Stimulated activated CD8-positive, alpha-beta memory T cell treated with anti-CD3 and anti-CD28 coated beads, Interleukin-15, amount 100 ng/mL, for 4 hours (primary cell): ENCODE data around the gene TFB1M.
"Not testable (repeated sequence)": the region's sequence is repeated elsewhere in the genome, so short reads cannot be mapped to it uniquely, and the experiment has no call there.

Experiments
- DNase-seq, 2 donors: peaks; one replicate each; pipeline ENCODE4 v3.0.0-alpha.2; 2020; ENCODE audit warnings: low read depth in 2 of 2

The TFB1M gene

DNA sequence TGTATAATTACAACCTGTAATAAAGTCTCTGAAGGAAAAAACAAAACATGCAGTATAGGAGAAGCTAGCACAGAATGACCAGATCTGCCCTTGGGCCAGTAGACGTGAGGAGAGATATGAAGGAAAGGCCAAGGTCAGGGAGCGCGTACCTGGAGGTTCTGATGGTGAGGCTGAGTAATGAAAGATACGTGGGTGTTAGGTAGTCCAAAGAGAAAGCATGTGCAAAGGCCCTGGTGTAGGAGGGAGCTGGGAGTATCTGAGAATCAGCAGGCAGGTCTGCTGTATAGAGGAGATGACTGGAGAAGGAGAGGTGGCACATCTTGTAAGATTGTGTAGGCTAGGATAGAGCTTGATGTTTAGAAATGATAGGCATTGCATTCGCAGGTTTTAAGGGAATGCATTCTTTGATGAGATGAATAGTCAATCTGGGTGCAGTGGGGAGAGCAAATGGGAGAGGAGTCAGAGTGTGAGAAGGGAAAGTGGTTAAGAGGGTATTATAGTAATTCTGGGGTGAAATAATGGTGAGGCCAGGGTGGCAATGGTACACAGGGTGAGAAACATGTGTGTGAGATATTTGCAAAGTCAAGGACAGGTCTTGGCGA, 15.9 kb upstream of the TFB1M start:
- DNase-seq: no peak

DNA sequence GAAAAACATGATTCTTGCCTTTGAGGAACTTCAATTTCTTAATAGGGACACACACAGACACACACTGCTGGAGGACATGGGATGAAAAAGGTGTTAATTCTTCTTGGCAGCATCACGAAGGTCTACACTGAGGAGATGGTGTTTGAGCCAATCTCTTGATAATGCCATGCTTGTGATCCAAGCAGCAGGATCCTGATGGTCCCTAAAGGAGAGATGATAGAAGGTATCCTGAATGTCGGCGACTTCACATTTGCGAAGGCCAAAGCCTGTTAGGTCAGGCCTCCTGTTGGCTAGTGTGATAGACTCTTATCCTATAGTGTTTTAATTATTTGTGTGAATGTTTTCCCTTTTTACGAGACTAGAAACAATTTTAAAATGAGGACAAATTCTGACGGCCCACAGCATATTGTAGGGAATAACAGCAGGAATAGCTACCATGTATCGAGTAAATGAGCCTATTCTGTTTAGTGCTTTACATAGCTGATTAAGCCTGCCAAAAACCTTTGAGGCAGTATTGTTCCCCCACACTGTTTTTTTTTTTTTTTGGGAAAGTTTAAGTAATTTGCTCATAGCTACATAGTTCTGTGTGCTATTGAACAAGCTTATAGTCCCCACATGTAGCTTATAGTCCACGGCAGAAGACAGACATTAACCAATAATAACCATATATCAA, 15.3 kb upstream of the TFB1M start:
- DNase-seq: no peak

DNA sequence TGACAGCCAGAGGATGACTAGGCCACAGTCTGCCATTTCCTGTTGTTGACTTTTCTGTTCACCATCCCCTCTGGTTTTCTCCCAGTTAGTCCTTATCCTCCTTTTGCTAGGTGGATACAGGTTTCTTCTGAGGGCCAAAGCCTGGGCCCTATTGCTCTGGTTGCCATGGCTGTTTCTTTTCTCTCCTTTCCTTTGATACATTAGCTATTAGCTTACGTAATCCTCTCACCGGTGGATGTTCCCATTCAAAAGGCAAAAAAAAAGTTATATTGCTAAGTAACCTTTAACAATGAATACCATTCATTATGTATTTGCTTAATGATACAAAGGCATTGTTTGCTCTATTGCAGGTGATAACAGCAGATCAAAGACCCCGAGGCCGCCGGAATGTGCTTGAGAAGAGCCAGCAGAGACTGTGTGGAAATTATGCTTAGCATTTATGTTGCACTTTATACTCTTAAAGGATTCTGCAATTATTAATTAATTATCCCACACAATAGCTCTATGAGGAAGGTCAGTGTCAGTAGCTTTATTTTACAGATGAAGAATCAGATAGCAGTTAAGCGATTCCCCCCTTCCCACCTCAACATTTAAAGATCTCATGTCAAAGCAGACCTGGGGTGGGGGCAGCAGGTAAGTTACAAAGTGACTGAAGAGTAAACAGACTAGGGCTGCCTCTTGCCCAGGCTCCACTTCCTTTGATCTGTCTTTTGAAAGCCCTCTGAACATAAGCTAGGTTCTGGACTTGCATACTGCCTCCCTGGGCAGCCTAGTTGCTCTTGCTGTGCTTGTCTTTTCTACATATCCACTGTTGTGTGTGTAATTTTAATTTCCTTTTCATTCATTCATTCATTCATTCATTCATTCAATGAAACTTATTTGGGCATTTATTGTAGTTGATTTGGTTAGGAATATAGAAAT, 14.5 kb upstream of the TFB1M start:
- DNase-seq: no peak

DNA sequence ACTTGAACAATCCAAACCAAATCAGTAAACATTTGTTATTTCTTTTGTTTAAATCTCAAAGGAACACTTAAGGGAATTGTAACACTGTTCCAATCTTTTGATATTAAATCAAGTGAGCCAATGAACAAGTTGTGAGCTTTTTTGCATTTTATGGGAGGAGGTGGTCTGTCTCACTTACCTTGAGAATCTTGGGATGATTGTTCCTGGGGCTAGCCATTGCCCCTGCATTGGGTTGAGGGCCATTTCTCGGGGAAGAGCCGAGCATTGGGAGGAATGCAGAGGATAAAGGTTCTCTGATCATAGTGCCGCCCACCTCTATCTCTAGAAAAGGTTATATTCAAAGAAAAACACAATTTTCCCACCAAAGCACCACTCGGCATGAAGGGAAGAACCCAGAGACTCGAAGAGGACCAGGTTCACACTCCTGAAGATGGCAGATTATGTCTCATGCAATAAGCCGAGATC, 13.8 kb upstream of the TFB1M start:
- no peak for DNase-seq

DNA sequence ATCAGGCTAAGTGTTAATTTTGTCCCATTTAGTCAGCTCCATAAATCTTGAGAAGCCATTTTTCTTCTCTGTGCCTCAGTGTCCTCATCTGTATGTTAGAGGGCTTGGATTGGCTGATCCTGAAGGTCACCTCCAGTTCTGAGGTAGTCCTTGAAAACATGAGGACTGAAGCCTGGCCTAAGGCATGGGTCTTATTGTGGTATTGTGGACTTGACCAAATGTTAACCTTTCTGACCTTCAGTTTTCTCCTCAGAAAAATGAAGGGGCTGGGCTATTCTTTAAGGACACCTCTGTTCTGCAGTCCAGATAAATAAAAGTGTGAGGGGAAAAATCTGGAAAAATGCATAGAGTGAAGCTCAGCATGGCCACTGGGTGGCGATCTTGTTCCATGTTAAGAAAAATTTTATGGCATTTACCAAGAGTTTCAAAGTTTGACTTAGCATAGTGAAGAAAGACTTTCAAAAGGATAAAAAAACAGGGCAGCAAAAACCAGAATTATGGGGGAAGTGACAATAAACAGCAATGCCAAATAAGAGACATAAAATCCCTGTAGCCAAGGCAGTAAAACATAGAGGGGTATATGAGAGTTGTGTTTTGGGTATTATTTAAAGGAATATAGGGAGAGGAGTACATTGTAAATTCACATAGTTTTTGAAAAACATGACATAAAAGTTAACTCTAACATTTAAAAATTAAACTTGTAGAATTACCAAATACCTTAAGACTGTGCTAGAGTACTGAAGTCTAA, 13.2 kb upstream of the TFB1M start:
- DNase-seq: peak; percentile 12 to 21

DNA sequence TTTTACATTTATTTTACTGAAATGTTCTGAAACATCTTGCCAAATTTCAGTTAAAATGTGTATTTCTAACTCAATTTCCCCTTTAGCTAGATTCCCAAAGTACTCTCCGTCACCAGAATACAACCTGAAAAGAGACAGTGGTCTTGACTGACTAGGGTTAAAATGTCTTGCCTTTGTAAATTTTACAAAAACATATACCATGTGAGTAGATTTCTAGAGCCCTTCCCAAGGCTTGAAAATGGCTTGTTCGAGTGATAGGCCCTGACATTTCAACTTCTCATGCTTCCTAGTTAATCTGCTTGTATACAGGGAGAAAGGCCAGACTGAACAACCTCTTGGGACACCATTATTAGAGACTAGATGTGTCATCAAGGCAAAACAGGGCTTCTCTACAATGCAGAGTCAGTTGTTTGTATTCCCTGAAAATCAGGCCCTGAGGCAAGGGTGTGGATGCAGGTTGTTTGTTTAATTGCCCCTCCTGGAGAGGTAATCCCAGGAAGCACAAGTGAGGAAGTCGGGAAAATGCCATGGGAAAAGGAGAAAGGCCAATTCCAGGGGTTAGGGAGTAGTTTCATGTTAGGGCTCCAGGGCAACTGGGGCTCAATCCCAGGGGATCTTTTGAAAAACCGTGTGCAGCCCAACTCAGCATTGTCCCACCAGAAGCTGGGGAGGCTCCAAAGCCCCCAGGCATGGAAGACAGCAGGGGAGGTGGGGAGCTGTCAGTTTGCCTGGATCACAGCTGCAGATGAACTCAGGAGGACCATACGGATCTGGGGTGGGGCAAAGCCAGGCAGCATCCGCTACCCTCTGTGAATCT, 11.6 kb upstream of the TFB1M start:
- DNase-seq: no peak

DNA sequence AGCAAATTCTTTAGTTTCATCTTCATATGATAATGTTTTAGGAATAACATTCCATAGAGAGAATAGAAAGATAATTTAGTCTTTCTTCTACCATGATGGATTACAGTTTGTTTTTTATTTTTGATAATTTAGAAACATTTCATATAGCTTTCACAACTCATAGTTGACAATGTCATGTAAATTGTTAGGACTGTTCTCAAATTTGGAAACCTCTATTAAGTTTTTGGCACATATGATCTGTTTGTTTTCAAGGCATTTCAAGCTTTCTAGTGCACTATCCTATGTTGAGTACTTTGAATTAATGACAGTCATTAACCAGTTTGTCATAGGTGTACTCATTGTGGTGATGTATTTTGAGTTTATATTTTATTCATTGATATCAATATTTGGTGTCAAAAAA, 10.7 kb upstream of the TFB1M start:
- no peak for DNase-seq

DNA sequence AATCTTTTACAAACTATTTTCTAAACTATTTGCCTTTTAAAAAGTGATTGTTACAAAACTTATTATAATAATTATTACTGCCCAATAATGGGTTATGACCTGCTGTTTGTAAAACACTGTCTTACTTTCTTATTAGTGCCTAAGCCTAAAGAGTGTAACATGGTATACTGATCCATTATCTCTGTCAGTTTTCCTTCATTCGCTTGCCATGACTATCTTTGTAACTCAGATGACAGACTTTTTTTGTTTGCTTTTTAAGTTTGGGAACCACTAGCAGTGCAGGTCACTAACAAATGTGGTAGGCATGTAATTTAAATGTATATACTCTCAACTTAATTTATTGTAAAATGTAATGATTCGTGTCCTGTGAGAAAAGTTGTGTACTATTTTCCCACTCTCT, 9.9 kb upstream of the TFB1M start:
- DNase-seq: no peak

DNA sequence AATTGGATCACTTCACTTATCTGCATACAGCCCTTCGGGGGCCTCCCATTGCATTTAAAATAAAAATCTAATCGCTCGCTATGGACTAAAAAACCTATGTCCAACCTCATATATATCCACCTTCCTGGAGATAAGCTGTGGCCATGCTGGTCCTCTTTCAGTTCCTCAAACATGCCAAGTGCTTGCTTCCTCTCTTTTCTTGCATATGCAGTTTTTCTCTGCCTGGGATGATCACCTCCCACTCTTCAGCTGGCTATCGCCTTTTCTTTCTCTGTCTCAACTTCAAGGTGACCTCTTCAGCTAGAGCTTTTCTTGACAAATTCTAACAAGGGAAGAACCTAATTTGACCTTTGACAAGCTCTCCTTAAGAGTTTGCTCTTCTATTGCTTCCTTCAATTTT, 5.6 kb upstream of the TFB1M start:
- no peak for DNase-seq

DNA sequence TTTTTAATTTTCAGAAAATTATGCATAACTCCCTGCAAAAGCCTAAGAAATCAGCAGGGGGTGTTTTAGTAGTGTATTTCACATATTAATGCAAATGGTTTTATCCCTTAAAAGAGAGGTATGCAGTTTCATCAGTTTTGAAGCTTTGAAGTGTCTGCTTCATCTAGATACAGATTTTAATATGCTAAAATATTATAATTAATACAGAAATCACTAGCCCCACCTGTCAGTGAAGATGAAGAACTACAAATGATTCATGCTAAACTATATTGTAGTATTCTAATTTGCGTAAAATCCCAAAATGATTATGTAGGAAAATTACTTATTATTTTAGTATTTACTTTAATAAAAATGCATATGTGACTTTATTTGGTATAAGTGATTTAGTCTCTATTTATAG, 2.9 kb upstream of the TFB1M start:
- DNase-seq: no peak

DNA sequence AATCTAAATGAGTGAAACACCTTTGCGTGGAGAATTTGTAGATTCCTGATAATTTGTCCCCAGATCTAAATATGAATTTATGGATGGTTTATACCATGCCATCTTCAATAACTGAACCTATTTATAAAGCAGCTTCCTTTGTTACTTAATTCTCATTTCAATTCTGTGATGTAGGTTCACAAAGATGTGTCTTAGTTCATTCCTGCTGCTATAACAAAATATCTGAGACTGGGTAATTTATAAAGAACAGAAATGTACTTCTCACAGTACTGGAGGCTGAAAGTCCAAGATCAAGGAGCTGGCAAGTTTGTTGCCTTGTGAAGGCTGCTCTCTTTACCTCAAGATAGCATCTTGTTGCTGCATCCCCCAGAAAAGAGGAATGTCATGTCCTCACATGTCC, 2.1 kb upstream of the TFB1M start:
- DNase-seq: no peak

DNA sequence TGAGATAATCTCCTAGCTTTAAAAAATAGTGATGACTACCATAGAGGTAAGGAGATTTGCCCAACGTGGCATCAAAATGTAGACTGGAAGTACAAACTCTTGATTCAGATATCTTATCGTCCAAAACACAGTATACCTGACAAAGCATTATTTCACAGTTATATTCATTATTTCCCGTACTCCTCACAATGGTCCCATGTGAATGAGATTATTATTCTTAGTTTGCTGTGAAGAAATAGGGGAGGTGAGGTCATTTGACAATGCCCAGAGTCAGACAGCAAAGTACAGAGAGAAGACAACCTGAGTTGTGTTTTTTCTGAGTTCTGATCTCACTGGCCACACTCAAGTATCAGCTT, 1.2 kb upstream of the TFB1M start:
- no peak for DNase-seq

DNA sequence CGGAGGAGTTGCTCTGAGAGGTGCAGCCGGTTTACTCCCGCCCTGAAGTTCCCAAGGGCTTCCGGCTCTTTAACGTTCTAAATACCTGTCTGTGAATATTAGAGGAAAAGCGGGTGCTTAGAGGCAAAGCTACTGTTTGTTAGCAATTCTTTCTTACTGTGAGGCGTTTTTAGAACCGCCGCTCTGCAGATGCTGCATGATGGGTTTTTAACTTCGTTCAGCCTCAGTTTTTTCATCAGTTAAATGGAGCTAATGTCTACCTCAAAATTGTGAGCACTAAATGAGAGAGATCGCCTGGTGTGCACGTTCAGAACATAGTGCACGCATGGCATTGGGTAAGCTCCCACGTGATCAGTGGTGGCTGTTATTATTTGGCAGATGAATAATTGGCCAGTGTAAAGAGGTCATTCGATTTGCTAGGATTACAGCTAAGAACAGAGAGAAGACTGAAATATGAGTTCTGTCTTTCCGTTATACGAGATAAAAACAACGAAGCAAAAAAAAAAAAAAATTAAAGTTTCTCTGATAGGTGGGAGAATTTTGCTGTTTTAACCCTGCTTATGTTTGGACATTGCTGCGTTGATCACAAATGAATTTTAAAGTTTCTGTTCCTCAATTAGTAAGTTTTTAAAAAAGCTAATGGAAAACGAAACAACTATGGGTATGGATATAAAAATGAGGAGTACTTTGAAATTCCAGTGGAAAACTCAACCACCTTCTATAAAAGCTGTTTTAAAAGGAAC, 660 bp upstream of the TFB1M start:
- peak in 1 of 2 donors; percentile 16 for DNase-seq

DNA sequence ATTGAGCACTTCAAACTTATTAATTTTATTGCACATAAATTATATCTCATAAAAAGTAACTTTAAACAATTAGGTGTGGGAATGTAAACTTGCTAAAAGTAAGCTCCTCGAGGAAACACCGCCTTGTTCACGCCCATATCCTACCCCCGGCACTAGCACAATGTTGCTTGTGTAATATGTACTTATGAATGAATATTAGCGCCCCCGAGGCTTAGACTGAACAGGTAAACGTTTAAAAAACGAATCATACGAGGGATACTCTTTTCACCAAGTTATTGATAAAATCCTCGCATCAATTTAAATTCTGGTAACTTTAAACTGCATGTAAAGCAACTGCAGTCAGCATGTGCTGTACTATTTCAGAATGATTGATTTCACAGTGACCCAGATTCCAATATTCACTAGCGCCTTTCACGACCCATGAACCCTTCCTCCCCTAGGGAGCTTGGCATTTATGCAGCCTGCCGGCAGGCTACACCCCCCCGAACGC, 637 bp downstream of the TFB1M start:
- DNase-seq: no peak

DNA sequence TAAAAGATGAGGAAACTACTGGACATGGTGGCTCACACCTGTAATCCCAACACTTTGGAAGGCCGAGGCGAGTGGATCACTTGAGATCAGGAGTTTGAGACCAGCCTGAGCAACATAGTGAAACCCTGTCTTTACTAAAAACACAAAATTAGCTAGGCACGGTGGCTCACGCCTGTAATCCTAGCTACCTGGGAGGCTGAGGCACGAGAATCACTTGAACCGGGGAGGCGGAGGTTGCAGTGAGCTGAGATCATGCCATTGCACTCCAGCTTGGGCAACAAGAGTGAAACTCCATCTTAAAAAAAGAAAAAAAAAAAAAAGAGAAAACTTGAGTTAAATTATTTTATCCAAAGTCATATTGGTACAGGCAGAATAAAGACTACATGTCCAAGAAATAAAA, 1.3 kb downstream of the TFB1M start:
- not testable (repeated sequence) for DNase-seq

DNA sequence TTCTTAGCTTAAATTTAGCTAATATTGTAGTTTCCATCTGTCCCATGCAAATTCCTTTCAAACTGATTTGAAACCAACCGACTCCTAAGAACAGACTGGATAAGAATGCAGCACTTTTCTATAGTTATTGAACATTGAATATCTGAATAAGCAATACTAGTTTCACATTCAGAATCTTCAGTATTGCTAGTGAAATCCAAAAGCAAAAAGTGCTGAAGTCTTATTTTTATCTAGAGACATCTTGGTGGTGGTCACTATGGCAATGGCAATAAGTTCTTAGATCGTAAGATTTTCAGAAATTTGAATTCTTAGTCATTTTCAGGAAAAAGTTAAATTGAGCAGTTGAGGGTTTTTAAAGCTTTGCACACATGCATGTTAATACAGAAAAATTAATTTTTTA, 2.7 kb downstream of the TFB1M start:
- DNase-seq: no peak

DNA sequence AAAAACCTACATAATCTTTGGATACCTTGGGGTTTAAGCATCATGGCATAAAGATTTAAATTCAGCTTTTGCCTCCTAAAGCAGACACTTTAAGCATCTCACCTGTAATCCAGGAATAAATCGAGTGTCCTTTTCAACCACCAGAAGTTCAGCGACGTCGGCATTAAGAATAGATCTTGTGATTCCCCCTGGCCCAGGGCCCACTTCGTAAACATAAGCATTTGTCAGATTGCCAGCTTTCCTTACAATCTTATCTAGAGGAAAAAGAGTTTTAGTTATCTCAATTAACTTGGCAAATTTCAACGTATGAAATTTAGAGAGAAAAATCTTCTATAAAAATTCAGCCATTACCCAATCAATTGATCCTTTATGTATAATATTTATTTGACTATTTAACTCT, 3.2 kb downstream of the TFB1M start:
- DNase-seq: no peak

DNA sequence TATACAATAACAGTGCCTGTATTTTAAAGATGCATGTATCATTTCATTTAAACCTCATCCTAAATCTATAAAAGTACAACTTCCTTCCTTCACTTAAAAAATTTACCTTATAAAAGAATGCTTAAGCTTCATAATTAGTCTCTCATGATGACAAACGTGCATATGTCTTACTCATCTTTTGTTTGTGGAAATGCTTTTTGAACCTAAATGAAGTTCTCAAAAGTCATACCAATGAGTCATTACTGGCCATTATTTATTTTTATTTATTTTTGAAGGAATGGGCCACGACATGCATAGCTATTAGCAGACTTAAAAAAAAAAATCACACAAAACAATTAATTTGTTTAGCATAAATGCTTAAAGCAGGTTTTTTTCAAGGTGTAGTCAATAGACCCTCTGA, 3.7 kb downstream of the TFB1M start:
- DNase-seq: no peak

DNA sequence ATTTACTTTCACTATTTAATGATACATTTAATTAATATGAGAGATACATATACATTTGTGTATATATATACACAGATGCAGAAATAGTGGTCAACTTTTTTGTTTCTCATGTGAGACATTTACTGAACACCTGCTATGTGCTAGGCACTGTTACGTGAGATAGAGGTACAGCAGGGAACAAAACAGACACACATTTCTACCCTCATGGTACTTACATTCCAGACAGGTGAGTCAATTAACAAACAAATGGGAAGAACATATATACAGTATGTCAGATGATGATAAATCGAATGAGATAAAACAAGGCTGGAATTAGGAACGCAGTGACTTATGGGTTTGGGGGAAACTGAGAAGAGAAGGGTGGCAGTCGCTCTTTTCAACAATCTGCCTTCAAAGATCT, 5.1 kb downstream of the TFB1M start:
- DNase-seq: no peak

DNA sequence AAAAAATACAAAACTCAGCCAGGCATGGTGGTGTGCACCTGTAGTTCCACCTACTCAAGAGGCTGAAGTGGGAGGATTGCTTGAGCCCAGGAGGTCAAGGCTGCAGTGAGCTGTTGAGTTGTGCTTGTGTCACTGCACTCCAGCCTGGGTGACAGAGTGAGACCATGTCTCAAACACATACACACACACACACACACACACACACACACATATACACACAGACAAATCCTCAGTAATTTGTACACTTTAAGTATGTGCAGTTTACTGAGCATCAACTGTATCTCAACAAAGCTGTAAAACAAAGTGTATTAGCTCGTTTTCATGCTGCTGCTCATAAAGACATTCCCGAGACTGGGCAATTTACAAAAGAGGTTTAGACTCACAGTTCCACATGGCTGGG, 7.3 kb downstream of the TFB1M start:
- no peak for DNase-seq
